Measurements from ENCODE around the gene PAQR4.

Gene PAQR4

GRCh38 chr16:2966043-2966807 is 2.9 kb upstream of the PAQR4 start:
- DNase-seq: no peak

- DNase-seq: no peak
These were observed 2.3 kb upstream of the PAQR4 start for GRCh38 chr16:2966808-2967191.

DNA sequence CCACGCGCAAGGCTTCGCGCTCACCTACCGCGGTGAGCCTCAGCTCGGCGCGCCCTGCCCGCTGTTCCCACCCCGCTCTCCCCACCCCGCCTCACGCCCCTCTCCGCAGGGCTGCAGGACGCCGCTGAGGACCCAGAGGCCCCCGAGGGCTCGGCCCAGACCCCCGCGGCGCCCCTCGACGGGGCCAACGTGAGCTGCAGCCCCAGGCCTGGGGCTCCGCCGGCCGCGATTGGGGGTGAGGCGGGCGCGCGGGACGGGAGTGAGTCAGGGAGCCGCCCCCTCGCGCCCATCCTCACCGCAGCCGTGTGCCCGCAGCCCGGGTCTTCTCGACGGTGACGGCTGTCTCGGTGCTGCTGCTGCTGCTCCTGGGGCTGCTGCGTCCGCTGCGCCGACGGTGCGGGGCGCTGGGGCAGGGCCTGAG is 1.9 kb upstream of the PAQR4 start:
- no peak for DNase-seq

GRCh38 chr16:2967721-2968161 is 1.4 kb upstream of the PAQR4 start:
- no peak for DNase-seq

DNA sequence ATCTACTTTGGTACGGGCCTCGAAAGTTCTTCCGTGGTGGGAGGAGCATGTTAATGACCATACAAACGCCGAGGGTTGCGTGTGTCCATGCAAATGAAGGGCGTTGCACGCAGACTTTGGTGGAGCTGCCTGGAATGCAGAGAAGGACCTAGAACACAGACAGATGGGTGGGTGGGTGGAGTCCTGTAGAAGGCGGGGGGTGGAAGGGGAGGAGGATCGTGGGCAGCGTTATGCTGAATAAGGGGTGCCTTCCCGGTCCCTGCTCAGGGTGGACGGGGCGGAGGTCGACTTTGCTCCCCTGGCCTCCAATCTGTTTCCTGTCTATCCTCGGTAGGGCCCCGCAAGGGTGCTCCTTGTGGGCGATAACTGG is 795 bp upstream of the PAQR4 start:
- peak; percentile 74 for DNase-seq

DNA sequence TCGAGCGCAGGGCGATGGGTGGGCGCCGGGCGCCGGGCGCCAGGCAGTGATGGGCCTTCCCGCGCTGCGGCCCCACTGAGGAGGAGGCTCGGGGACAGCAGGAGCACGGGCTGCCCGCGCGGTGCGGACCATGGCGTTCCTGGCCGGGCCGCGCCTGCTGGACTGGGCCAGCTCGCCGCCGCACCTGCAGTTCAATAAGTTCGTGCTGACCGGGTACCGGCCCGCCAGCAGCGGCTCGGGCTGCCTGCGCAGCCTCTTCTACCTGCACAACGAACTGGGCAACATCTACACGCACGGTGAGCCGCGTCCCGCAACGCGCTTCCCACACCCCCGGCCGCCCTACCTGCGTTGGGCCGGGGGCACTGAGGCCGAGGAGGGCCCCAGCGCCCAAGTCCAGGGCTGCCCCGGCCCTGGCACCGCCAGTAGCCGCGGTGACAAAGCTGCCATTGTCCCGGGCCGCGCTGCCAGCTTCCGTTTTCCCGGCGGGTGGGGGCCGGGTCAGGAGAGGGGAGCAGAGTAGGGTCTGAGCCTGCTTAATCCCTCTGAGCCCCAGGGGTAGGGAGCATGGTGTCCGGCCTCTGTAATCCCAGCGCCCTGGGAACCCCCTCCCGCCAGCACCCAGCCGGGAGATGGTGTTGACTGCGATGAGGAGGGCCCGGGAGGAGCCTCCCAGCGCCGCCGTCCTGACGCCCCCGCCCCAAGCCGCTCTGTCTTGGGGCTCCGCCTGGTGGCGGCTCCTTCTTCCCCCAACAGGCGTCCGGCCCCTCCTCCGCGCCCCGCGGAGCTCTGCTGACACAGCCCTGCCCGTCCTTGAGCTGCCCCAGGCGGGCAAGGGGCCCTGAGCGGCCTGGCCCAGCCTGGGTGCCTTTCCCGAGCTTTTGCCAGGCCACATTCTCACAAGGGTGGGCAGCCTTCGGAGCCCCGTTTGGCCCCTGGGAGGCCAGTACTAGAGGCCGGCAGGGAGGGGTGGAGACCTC is 685 bp downstream of the PAQR4 start:
- peak; percentile 57 for DNase-seq

DNA sequence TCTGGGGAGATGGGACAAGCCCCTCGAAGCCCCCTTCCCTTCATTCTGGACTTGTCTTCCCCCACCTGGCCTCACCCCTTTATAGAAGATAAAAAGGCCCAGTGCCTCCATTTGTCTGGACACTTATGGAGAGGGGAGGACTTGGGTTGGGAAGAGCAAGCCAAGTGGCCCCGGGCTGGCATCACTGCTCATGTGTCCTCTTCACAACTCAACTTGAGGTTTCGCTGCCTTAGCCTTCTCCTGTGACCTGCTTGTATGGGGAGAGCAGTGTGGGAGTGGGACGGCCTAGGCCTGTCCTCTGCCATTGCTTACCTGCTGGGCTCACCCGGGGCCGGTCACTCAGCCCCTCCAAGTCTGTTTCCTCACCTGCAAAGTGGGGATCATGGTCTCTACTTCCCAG is 1.4 kb downstream of the PAQR4 start:
- no peak for DNase-seq

GRCh38 chr16:2971134-2971984 is 2.2 kb downstream of the PAQR4 start:
- no peak for DNase-seq

GRCh38 chr16:2971985-2972784 is 3.0 kb downstream of the PAQR4 start:
- DNase-seq: no peak

DNA sequence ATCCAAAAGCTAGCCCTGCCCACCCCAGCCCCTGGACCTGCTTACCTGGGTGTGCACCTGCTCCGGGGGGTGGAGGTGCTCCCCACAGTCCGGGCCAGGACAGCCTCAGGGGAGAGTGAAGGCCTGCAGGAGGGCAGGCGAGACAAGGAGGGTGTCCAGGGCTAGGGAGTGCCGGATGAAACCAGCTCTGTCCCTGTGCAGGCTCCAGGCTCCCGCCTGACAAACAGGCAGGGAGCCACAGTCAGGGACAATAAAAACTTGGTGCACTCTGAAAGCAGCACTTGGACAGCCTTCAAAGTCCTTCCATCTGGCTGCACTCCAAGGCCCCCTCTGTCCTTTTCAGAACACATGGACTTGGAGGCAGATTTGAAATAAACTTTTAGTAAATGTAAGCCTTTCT is 3.9 kb downstream of the PAQR4 start:
- no peak for DNase-seq

GRCh38 chr16:2973605-2974318 is 4.6 kb downstream of the PAQR4 start:
- no peak for DNase-seq

GRCh38 chr16:2974319-2975056 is 5.3 kb downstream of the PAQR4 start:
- DNase-seq: no peak

GRCh38 chr16:2975161-2975795 is 6.1 kb downstream of the PAQR4 start:
- no peak for DNase-seq

GRCh38 chr16:2976201-2976600 is 7.1 kb downstream of the PAQR4 start:
- DNase-seq: no peak

- no peak for DNase-seq
These were observed 7.5 kb downstream of the PAQR4 start for GRCh38 chr16:2976673-2977072.

- DNase-seq: no peak
These were observed 8.3 kb downstream of the PAQR4 start for GRCh38 chr16:2977440-2977839.

GRCh38 chr16:2979669-2980226 is 10.6 kb downstream of the PAQR4 start:
- no peak for DNase-seq

- peak; percentile 85 for DNase-seq
These were observed 11.4 kb downstream of the PAQR4 start, which contains the start of gene PKMYT1 for GRCh38 chr16:2980227-2981176. Gene PKMYT1, minus strand, starts transcription at chr16:2980446. Its CDS starts 789 bp downstream, at chr16:2979657.

Measured in MV-4-11 (cell line).